ENCODE data around the gene POPDC3.

POPDC3 gene

DNA sequence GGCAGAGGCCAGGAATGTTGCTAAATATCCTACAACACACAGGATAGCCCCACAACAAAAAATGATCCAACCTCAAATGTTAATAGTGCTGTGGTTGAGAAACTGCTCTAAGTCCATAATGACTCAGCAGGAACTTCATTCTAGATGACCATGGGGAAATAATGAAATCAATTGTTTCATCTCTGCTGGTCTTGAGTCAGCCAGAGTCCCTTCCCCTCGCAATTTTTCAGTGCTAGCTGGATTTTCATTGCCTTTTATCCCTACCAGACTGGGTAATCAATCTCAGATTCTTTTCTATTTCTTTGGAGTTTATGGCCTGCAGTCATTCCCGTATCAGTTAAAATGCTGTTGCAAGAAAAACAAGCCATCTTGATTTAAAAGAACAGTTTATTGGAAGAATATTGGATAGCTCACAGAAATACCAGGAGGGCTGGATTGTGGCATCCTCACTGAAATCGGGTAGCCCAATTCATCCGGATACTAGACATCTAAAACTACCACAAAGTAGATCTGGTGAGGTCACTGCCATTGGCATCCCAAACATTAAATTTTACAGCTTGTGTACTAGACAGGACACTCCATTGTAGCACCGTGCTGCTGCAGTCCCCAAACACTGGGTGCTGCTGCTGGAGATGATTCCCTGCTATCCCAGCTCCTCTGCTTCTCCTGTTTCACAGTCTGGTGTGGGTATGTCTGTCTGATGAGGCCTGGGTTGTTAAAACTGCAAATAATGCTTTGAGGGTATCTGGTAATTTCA, 30.3 kb upstream of the POPDC3 start:
- TF ChIP-seq, protein P1, sequence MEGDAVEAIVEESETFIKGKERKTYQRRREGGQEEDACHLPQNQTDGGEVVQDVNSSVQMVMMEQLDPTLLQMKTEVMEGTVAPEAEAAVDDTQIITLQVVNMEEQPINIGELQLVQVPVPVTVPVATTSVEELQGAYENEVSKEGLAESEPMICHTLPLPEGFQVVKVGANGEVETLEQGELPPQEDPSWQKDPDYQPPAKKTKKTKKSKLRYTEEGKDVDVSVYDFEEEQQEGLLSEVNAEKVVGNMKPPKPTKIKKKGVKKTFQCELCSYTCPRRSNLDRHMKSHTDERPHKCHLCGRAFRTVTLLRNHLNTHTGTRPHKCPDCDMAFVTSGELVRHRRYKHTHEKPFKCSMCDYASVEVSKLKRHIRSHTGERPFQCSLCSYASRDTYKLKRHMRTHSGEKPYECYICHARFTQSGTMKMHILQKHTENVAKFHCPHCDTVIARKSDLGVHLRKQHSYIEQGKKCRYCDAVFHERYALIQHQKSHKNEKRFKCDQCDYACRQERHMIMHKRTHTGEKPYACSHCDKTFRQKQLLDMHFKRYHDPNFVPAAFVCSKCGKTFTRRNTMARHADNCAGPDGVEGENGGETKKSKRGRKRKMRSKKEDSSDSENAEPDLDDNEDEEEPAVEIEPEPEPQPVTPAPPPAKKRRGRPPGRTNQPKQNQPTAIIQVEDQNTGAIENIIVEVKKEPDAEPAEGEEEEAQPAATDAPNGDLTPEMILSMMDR (IDR thresholded peaks at IDR 0.05; ENCODE audit: control insufficient read depth, insufficient read depth, low read depth, low read length, missing control alignments) = no peak
- DNase-seq (ENCODE audit: low read depth) = peak; percentile 68
- no peak overlapping the region for H3K4me3 ChIP-seq (ENCODE audit: control insufficient read depth, low read depth, low read length)

DNA sequence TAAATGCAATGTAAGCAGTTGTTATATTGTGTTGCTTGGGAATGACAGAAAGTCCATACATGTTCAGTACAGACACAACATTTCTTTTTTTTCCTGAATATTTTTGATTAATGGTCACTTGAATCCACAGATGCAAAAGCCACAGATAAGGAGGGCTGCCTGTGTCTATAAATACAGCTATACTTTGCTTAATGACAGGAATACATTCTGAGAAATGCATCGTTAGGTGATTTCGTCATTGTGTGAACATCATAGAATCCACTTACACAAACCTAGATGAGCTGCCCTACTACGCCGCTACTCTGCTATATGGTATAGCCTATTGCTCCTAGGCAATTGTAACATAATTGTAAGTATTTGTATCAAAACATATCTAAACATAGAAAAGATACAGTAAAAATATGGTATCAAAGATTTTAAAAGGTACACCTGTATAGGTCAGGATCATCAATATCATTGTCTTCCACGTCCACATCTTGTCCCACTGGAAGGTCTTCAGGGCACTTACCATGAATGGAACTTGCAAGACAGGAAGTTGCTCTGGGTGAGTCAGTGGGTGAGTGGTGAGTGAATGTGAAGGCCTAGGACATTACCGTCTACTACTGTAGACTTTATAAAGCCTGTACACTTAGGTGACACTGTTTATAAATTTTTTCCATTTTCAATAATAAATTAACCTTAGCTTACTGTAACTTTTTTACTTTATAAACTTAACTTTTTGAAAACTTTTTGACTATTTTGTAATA, 27.9 kb upstream of the POPDC3 start:
- H3K4me3 ChIP-seq (ENCODE audit: control insufficient read depth, low read depth, low read length) = no peak overlapping the region
- no peak for DNase-seq (ENCODE audit: low read depth)
- TF ChIP-seq, protein P1 (IDR thresholded peaks at IDR 0.05; ENCODE audit: control insufficient read depth, insufficient read depth, low read depth, low read length, missing control alignments) = no peak

DNA sequence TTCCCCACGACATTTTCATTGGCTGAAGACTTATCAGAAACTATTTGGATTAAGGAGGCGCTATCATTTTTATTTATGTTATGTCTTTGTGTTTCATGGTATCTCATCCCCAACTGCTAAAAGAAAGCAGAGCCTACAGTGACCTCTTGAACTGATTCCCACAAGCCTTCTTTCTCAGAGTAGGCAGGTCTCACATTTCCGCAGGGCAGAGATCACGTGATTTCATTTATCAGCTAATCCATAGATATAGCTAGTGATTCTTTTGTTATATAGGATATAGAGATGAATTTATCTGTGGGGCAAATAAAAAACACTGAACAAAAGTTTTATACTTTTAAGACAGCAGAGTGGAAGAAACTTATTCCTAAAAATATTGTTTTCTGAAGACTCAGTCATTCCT, 25.0 kb upstream of the POPDC3 start:
- TF ChIP-seq, protein P1 (IDR thresholded peaks at IDR 0.05; ENCODE audit: control insufficient read depth, insufficient read depth, low read depth, low read length, missing control alignments) = no peak

DNA sequence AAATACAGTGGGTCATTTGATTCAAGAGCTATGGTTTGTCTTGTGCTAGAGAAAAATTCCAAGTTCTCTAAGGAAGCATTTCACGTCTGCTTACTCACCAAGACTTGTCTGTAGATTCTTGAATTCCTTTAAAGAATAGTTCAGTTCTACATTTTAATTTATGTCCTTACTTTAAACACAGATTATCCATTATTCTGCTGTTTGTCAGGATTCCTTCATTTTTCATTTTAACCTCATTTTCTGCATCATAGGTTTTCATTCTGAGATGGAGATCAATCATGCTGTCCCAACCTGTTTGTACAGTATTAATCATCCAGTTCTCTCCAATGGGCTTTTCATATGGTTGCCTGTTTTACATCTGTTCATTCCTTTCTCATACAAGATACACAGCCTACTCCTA, 24.5 kb upstream of the POPDC3 start:
- H3K4me3 ChIP-seq (ENCODE audit: control insufficient read depth, low read depth, low read length) = no peak overlapping the region
- TF ChIP-seq, protein P1 (IDR thresholded peaks at IDR 0.05; ENCODE audit: control insufficient read depth, insufficient read depth, low read depth, low read length, missing control alignments) = no peak
- DNase-seq (ENCODE audit: low read depth) = no peak

More for the DNA sequence above, 25.0 kb upstream of the POPDC3 start:
- no peak for DNase-seq (ENCODE audit: low read depth)
- no peak overlapping the region for H3K4me3 ChIP-seq (ENCODE audit: control insufficient read depth, low read depth, low read length)

DNA sequence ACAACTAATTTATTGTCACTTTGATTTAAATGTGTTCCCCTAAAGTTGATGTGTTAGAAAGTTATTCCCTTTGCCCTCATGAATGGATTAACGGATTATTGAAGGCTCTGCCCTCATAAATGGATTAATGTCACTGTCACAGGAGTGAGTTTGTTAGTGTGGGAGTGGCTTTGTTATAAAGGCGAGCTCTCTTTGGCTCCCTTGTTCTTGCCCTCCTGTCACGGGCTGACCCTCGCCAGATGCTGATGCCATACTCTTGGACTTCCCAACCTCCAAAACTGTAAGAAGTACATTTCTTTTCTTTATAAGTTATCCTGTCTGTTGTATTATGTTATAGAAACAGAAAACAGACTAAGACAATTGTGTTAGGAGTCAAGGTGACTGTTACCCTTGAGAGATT, 22.7 kb upstream of the POPDC3 start:
- H3K4me3 ChIP-seq (ENCODE audit: control insufficient read depth, low read depth, low read length) = no peak overlapping the region
- TF ChIP-seq, protein P1 (IDR thresholded peaks at IDR 0.05; ENCODE audit: control insufficient read depth, insufficient read depth, low read depth, low read length, missing control alignments) = no peak
- no peak for DNase-seq (ENCODE audit: low read depth)

DNA sequence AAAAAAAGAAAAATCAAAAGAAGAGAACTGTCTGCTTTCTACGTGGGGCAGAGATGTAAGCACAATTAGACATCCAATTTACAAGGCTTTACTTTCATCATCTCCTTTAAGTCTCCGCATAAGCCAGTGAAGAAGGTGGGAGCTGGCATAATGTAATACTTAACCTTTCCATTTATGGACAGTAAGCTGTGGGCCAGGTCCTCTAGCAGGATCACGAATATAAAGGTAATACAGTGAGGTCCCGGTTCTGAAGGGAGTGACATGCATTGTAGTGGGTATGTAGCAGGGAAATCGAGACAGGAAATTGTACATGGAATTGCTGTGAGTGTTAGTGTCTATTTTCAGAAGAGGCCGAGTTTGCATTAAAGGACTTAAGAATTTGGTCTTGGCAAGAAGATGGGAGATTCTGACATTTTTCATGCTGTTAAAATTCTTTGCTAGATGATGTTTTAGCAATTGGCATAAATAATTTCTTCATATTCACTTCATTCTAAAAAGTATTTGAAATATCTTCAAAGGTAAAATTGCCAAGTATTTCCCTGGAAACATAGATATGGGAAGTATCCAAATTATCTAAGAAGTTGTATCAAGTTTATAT, 20.4 kb upstream of the POPDC3 start:
- TF ChIP-seq, protein P1 (IDR thresholded peaks at IDR 0.05; ENCODE audit: control insufficient read depth, insufficient read depth, low read depth, low read length, missing control alignments) = no peak
- H3K4me3 ChIP-seq (ENCODE audit: control insufficient read depth, low read depth, low read length) = no peak overlapping the region
- no peak for DNase-seq (ENCODE audit: low read depth)

All from AG09309 (cell line).